ENCODE measurements around the gene ICOS.
A peak's percentile ranks its signal among the peaks of the same experiment; 100 is the strongest.

The ICOS gene

DNA sequence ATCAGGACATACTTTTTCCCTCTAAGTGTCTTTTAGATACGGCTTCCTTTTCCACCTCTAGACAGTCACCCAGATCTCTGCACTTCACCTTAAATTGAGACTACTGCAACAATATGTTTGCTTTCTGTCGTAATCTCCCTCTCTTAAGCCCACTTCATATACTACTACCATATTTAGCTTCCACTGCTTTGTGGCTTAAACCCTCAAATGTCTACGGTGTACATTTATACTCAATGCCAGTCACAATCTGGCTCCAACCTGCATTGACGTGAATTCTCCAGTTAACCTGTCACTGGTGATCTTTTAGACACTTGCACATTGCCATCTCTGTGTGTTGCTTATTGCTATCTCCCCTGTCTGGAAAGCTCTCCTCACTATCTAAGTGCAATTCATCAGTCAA lies 56.4 kb downstream of the ICOS start:
- TF ChIP-seq, protein P1, sequence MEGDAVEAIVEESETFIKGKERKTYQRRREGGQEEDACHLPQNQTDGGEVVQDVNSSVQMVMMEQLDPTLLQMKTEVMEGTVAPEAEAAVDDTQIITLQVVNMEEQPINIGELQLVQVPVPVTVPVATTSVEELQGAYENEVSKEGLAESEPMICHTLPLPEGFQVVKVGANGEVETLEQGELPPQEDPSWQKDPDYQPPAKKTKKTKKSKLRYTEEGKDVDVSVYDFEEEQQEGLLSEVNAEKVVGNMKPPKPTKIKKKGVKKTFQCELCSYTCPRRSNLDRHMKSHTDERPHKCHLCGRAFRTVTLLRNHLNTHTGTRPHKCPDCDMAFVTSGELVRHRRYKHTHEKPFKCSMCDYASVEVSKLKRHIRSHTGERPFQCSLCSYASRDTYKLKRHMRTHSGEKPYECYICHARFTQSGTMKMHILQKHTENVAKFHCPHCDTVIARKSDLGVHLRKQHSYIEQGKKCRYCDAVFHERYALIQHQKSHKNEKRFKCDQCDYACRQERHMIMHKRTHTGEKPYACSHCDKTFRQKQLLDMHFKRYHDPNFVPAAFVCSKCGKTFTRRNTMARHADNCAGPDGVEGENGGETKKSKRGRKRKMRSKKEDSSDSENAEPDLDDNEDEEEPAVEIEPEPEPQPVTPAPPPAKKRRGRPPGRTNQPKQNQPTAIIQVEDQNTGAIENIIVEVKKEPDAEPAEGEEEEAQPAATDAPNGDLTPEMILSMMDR (conservative IDR thresholded peaks at IDR 0.05; ENCODE audit: control insufficient read depth, insufficient read depth, low read depth, low read length), result no peak
- DNase-seq (ENCODE audit: low read depth), result no peak
- H3K4me3 ChIP-seq (ENCODE audit: control insufficient read depth, low read depth, low read length), result no peak overlapping the region

DNA sequence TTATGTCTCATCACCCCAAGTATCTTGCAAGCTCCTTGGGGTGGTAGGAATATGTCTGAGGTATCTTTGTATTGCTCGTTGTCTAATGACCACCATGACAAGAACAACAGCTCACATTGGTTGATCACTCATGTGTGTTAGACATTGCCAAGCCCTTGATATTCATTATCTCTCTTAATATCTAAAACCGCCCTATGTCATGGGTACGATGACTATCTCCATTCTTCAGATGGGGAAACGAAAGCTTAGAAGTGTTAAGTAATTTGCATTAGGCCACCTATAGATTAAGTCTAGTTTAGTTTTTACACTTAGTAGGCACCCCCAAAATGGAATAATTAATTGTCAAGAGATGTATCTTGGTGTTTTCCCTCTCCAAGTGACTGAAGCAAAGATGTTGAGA lies 57.0 kb downstream of the ICOS start:
- no peak for DNase-seq (ENCODE audit: low read depth)

DNA sequence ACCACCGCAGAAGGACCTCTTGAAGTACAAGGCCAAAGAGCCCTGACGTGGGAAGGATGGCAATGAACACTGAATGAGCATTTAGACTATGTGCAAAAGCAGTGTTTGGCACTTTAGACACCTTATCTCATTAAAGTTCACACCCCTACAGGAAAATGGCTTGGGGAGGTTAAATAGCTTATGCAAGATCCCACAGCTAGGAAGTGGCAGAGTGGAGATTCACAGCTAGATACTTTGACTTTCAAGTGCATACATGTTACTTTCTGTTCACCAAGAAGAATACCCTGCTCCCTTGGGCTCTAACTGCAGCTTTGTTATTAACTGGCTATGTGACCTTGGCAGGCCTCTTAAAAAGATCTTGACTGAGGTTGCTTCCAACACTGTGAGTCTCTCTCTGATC lies 58.2 kb downstream of the ICOS start:
- TF ChIP-seq, protein P1 (conservative IDR thresholded peaks at IDR 0.05; ENCODE audit: control insufficient read depth, insufficient read depth, low read depth, low read length), result no peak
- DNase-seq (ENCODE audit: low read depth), result no peak
- H3K4me3 ChIP-seq (ENCODE audit: control insufficient read depth, low read depth, low read length), result no peak overlapping the region

More for the DNA sequence above, 57.0 kb downstream of the ICOS start:
- H3K4me3 ChIP-seq (ENCODE audit: control insufficient read depth, low read depth, low read length), result no peak overlapping the region
- TF ChIP-seq, protein P1 (conservative IDR thresholded peaks at IDR 0.05; ENCODE audit: control insufficient read depth, insufficient read depth, low read depth, low read length), result no peak

DNA sequence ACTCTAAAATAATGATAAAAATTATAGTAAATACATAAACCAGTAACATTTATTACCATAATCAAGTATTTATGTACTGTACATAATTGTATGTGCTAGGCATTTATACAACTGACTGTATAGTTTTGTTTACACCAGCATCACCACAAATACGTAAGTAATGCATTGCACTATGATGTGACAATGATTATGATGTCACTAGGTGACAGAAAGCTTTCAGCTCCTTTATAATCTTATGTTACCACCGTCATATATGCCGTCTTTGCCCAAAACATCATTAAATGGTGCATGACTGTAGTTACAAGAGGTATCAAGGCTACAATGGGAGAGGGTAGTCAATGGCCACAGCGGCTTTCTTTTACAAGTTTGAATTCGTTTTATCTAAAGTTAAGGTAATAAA lies 60.1 kb downstream of the ICOS start:
- DNase-seq (ENCODE audit: low read depth), result no peak
- H3K4me3 ChIP-seq (ENCODE audit: control insufficient read depth, low read depth, low read length), result no peak overlapping the region
- TF ChIP-seq, protein P1 (conservative IDR thresholded peaks at IDR 0.05; ENCODE audit: control insufficient read depth, insufficient read depth, low read depth, low read length), result no peak

DNA sequence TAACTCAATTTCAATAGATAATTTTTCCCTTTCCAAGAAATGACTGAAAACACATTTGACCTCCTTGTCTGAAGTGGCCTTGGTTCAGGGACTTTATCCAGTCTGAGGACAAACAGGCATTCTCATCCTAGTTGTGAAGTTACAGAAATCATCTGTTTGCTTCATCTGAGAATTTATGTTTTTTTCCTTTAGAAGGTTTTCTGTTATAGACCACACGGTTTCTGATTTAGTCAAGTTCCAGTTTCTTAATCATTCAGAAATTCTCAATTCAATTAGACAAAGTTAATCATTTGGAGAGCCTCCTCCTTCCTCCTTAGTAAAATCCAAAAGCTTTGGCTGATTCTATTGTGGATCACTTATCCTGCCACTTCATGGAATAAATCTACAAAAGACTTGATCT lies 60.9 kb downstream of the ICOS start:
- no peak for DNase-seq (ENCODE audit: low read depth)
- no peak overlapping the region for H3K4me3 ChIP-seq (ENCODE audit: control insufficient read depth, low read depth, low read length)
- TF ChIP-seq, protein P1 (conservative IDR thresholded peaks at IDR 0.05; ENCODE audit: control insufficient read depth, insufficient read depth, low read depth, low read length), result no peak

DNA sequence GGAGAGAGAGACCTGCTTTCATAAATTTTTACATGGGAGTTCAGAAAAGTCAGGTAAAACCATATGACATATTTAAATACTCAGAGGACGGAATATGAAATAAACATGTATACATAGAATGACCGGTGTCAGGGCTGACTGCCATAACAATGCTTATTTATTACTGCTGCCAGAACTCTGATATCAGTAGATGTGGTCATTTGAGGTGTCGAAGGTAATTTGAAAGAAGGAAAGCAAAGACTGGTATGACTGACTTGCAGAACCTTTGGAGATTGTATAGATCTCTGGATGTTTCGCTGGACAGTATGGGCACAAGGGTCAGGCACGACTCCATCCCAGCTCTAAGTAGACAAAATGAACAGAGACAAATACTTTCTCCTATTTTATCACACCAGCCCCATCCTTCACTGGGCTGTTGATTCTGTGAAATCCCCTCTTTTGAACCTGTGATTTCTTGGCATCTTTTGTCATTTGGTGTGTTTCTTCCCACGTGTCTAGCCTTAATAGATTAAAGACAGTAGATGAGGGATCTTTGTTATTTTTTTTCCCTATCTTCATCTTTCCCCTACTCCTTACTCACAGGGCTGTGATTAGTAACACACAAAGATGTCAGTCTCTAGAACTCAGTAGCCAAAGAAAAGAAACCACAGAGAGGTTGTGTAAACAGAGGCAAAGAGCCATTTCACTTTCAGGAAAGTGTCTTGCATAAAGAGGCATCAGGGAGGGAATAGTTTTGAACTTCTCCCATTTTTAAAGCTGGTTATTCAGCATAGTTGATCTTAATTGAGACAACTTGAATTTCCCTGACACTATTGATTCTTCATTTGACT lies 61.6 kb downstream of the ICOS start:
- peak; percentile 69 for DNase-seq (ENCODE audit: low read depth)
- TF ChIP-seq, protein P1 (conservative IDR thresholded peaks at IDR 0.05; ENCODE audit: control insufficient read depth, insufficient read depth, low read depth, low read length), result no peak
- no peak overlapping the region for H3K4me3 ChIP-seq (ENCODE audit: control insufficient read depth, low read depth, low read length)
